GM06990 (cell line): ENCODE measurements around the gene CRP.

Source experiments
- DNase-seq: peaks from one replicate; pipeline ENCODE4 v3.0.0-alpha.2; 2011; ENCODE audit not compliant: insufficient read length; ENCODE audit errors: extremely low read depth
- H3K27me3 ChIP-seq: replicated peaks from 2 replicates; pipeline ENCODE4 v1.6.0; 2011; ENCODE audit warnings: low read length; ENCODE audit not compliant: control insufficient read depth, insufficient read depth
- H3K36me3 ChIP-seq: 2 replicates; pipeline ENCODE4 v1.5.1; 2011; ENCODE audit warnings: low read length; ENCODE audit not compliant: control insufficient read depth, insufficient read depth
- H3K4me3 ChIP-seq: replicated peaks from 2 replicates; pipeline ENCODE4 v1.5.1; 2011; ENCODE audit warnings: low read depth, mild to moderate bottlenecking, control low read depth, low read length
- CTCF ChIP-seq: IDR thresholded peaks from 2 replicates; pipeline ENCODE4 v1.5.1; 2011; ENCODE audit warnings: low read length, control low read depth, mild to moderate bottlenecking, inconsistent platforms; ENCODE audit not compliant: insufficient read depth, poor library complexity, severe bottlenecking

CRP gene

GRCh38 chr1:159707472-159708260 lies 6.7 kb downstream of the CRP start:
- no peaks in the 10 kb centered on the region for H3K36me3 ChIP-seq
- no peak overlapping the region for H3K4me3 ChIP-seq
- DNase-seq = no peak
- no peaks in the 10 kb centered on the region; the same call in none of the 2 replicates for H3K27me3 ChIP-seq
- TF ChIP-seq CTCF = no peak

- TF ChIP-seq CTCF = no peak
- Histone ChIP-seq H3K27me3 (no peaks in the 10 kb centered on the region; the same call in none of the 2 replicates), H3K4me3 (no peak overlapping the region), H3K36me3 (no peaks in the 10 kb centered on the region)
- no peak for DNase-seq
These were observed 8.5 kb downstream of the CRP start for GRCh38 chr1:159705904-159706256.

- H3K36me3 ChIP-seq = no peaks in the 10 kb centered on the region
- no peaks in the 10 kb centered on the region; the same call in none of the 2 replicates for H3K27me3 ChIP-seq
- no peak for DNase-seq
- H3K4me3 ChIP-seq = no peak overlapping the region
- no peak for TF ChIP-seq CTCF
These were observed 9.0 kb downstream of the CRP start for GRCh38 chr1:159705251-159705903.

- no peak for TF ChIP-seq CTCF
- no peak for DNase-seq
- no peak overlapping the region for H3K4me3 ChIP-seq
- no peaks in the 10 kb centered on the region; the same call in none of the 2 replicates for H3K27me3 ChIP-seq
- no peaks in the 10 kb centered on the region for H3K36me3 ChIP-seq
These were observed 9.9 kb downstream of the CRP start for GRCh38 chr1:159704481-159704880.

GRCh38 chr1:159700312-159700711 lies 14.1 kb downstream of the CRP start:
- no peak overlapping the region for H3K4me3 ChIP-seq
- TF ChIP-seq CTCF = no peak
- H3K27me3 ChIP-seq = no peaks in the 10 kb centered on the region; the same call in none of the 2 replicates
- no peaks in the 10 kb centered on the region for H3K36me3 ChIP-seq
- DNase-seq = no peak
